Measurements from ENCODE around the gene SH2D7.

Gene SH2D7

DNA sequence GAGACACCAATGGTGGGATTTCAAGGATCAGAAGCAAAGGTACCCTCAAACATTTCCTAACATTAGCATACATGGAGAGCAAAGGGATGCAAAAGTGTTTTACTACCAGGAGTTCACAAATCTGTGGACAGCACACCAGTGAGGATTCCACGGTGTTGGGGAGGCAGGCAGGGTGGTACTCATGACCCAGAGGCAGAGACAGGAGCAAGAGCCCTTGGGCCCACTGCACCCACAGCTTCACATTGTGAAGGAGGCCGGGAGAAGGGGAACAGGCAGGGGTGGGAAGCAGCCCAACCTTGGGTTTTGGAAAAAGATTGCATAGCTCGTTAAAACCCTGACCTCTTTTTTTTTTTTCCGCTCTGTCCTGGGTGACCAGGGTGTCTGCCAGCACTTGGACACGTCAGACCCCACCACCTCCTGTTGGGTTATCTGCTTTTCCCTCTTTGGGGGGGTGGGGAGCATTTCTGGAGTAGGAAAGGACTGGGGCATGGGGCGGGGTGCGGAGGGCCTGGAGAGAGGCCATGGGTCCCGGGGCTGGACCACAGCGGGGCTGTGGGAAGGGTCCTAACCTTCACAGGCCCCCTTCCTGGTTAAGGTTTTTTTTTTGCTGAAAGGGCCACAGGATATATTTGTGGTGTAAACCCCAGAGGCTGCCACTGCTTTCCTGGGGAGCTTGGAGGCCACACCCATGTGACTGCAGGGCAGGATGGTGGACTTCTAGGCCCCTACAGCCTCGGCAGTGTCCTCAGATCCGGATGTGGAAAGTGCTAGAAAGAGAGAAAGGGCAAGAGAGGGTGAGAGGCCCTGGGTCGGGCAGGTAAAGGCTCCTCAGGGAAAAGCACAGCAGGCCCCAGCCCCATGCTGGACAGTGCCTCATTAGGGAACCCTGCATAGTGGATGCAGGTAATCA, 12.5 kb downstream of the SH2D7 start:
- TF ChIP-seq ELF4 (IDR thresholded peaks at IDR 0.05): no peak
- TF ChIP-seq, protein P1, sequence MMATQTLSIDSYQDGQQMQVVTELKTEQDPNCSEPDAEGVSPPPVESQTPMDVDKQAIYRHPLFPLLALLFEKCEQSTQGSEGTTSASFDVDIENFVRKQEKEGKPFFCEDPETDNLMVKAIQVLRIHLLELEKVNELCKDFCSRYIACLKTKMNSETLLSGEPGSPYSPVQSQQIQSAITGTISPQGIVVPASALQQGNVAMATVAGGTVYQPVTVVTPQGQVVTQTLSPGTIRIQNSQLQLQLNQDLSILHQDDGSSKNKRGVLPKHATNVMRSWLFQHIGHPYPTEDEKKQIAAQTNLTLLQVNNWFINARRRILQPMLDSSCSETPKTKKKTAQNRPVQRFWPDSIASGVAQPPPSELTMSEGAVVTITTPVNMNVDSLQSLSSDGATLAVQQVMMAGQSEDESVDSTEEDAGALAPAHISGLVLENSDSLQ (IDR thresholded peaks at IDR 0.05): no peak
- no peak for TF ChIP-seq NFRKB (IDR thresholded peaks at IDR 0.05)
- TF ChIP-seq CTBP1 (IDR thresholded peaks at IDR 0.05; ENCODE audit: borderline replicate concordance): no peak
- no peak for TF ChIP-seq FOXM1 (IDR thresholded peaks at IDR 0.05; ENCODE audit: borderline replicate concordance)
- TF ChIP-seq HDGF (IDR thresholded peaks at IDR 0.05; ENCODE audit: borderline replicate concordance): no peak
- TF ChIP-seq SP1 (IDR thresholded peaks at IDR 0.05): no peak
- TF ChIP-seq LEF1 (IDR thresholded peaks at IDR 0.05; ENCODE audit: borderline replicate concordance): no peak
- no peak for TF ChIP-seq ZNF384 (IDR thresholded peaks at IDR 0.05)
- no peak for TF ChIP-seq FOXK2 (IDR thresholded peaks at IDR 0.05)
- no peak for TF ChIP-seq TARDBP (IDR thresholded peaks at IDR 0.05)
- TF ChIP-seq FOXA1 (IDR thresholded peaks at IDR 0.05): no peak
- no peak for TF ChIP-seq ARNT (IDR thresholded peaks at IDR 0.05)
- TF ChIP-seq SUZ12 (IDR thresholded peaks at IDR 0.05): no peak
- no peak for TF ChIP-seq BHLHE40 (IDR thresholded peaks at IDR 0.05; ENCODE audit: borderline replicate concordance)
- no peak for TF ChIP-seq L3MBTL2 (conservative IDR thresholded peaks at IDR 0.05)
- no peak for DNase-seq (ENCODE audit: extremely low spot score)
- ChIA-PET POLR2A (no interaction called here), CTCF (interaction anchor here (0.5 kb wide), 1 partner anchor 76 kb away, joined by 4 read pairs; no protein-coding TSS in a partner anchor)

GRCh38 chr15:78105476-78106241, 13.3 kb downstream of the SH2D7 start:
- ChIA-PET CTCF (interaction anchor here (3.9 kb wide), 1 partner anchor 106 kb away, joined by 42 read pairs; no protein-coding TSS in a partner anchor), POLR2A (no interaction called here)
- no peak for DNase-seq (ENCODE audit: extremely low spot score)
- TF ChIP-seq TARDBP (IDR thresholded peaks at IDR 0.05): no peak
- no peak for TF ChIP-seq ELF4 (IDR thresholded peaks at IDR 0.05)

GRCh38 chr15:78107471-78107870, 15.1 kb downstream of the SH2D7 start:
- DNase-seq (ENCODE audit: extremely low spot score): no peak
- TF ChIP-seq NFRKB (IDR thresholded peaks at IDR 0.05) (no peak), ZNF384 (IDR thresholded peaks at IDR 0.05) (no peak), FOXM1 (IDR thresholded peaks at IDR 0.05; ENCODE audit: borderline replicate concordance) (no peak), ARNT (IDR thresholded peaks at IDR 0.05) (no peak), L3MBTL2 (conservative IDR thresholded peaks at IDR 0.05) (no peak), HDGF (IDR thresholded peaks at IDR 0.05; ENCODE audit: borderline replicate concordance) (no peak), TARDBP (IDR thresholded peaks at IDR 0.05) (no peak)
- POLR2A ChIA-PET: no interaction called here
- CTCF ChIA-PET: interaction anchor here (0.7 to 3.9 kb wide), 7 partner anchors 23 to 198 kb away, joined by 3 to 42 read pairs (median 8); partner anchors contain the start of gene CIB2

GRCh38 chr15:78108300-78109084, 16.1 kb downstream of the SH2D7 start:
- peak; percentile 82 for DNase-seq (ENCODE audit: extremely low spot score)
- TF ChIP-seq BHLHE40 (IDR thresholded peaks at IDR 0.05; ENCODE audit: borderline replicate concordance) (no peak), L3MBTL2 (conservative IDR thresholded peaks at IDR 0.05) (no peak), ARNT (IDR thresholded peaks at IDR 0.05) (no peak), ELF4 (IDR thresholded peaks at IDR 0.05) (no peak), SP1 (IDR thresholded peaks at IDR 0.05) (no peak), LEF1 (IDR thresholded peaks at IDR 0.05; ENCODE audit: borderline replicate concordance) (no peak), FOXK2 (IDR thresholded peaks at IDR 0.05) (no peak), FOXA1 (IDR thresholded peaks at IDR 0.05) (no peak), ZNF384 (IDR thresholded peaks at IDR 0.05) (no peak), CTBP1 (IDR thresholded peaks at IDR 0.05; ENCODE audit: borderline replicate concordance) (no peak), NFRKB (IDR thresholded peaks at IDR 0.05) (no peak), SUZ12 (IDR thresholded peaks at IDR 0.05) (no peak), FOXM1 (IDR thresholded peaks at IDR 0.05; ENCODE audit: borderline replicate concordance) (no peak), TARDBP (IDR thresholded peaks at IDR 0.05) (no peak), HDGF (IDR thresholded peaks at IDR 0.05; ENCODE audit: borderline replicate concordance) (no peak)
- TF ChIP-seq, protein P1 (IDR thresholded peaks at IDR 0.05): no peak
- CTCF ChIA-PET: interaction anchor here (0.6 to 3.9 kb wide), 23 partner anchors 11 to 199 kb away, joined by 3 to 42 read pairs (median 4); partner anchors contain the start of genes CIB2, SH2D7 and TBC1D2B
- POLR2A ChIA-PET: no interaction called here

DNA sequence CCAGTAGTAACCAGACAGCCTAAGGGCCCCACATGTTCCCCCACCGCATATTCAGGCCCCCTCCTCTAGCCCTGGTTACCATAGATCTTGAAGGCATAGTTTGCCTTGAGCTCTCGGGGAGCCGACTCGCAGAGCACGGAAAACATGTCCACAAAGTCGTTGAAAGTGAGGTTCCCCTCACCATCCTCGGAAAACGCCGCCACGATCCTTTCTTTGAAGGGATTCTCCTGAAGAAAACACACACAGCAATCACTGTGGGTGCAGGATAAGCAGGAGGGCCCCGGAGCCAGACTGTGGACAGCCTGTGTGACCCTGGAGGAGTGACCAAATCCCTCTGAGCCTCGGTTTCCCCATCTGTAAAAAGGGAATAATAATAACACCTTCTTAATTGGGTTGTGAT, 16.8 kb downstream of the SH2D7 start:
- ChIA-PET CTCF (interaction anchor here (0.6 to 3.9 kb wide), 14 partner anchors 12 to 150 kb away, joined by 3 to 42 read pairs (median 6); partner anchors contain the start of gene TBC1D2B), POLR2A (interaction anchor here (0.6 kb wide), 1 partner anchor 17 kb away, joined by 4 read pairs; no protein-coding TSS in a partner anchor)
- TF ChIP-seq NFRKB (IDR thresholded peaks at IDR 0.05) (no peak), ELF4 (IDR thresholded peaks at IDR 0.05) (no peak), L3MBTL2 (conservative IDR thresholded peaks at IDR 0.05) (no peak), SUZ12 (IDR thresholded peaks at IDR 0.05) (no peak), FOXA1 (IDR thresholded peaks at IDR 0.05) (no peak), BHLHE40 (IDR thresholded peaks at IDR 0.05; ENCODE audit: borderline replicate concordance) (no peak), ARNT (IDR thresholded peaks at IDR 0.05) (no peak), CTBP1 (IDR thresholded peaks at IDR 0.05; ENCODE audit: borderline replicate concordance) (no peak)
- TF ChIP-seq, protein P1 (IDR thresholded peaks at IDR 0.05): no peak
- DNase-seq (ENCODE audit: extremely low spot score): no peak
